Measurements from ENCODE around the gene MAP1B. TPM values are rescaled to one million over a fixed set of nuclear protein-coding genes. Genes with fewer than 3 reads are reported as not detected.
A peak's percentile ranks its signal among the peaks of the same experiment; 100 is the strongest.

The MAP1B gene
- total and polyA plus RNA-seq, 10 of the 15 experiments (the other 5 are each of a cell fraction or from before 2014, with no cell fraction given): 0.02 to 0.81 (median 0.06) TPM; not detected in 1

DNA sequence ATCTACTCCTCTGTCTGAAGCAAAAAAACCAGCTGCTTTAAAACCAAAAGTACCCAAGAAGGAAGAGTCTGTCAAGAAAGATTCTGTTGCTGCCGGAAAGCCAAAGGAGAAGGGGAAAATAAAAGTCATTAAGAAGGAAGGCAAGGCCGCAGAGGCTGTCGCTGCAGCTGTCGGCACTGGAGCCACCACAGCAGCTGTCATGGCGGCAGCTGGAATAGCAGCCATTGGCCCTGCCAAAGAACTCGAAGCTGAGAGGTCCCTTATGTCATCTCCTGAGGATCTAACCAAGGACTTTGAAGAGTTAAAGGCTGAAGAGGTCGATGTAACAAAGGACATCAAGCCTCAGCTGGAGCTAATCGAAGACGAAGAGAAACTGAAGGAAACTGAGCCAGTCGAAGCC, 88.3 kb downstream of the MAP1B start:
- ChIA-PET POLR2A (interaction anchor here (1.3 kb wide), 1 partner anchor 107 kb away, joined by 3 read pairs; no protein-coding TSS in a partner anchor), SMC1A (ENCODE audit: uncharacterized antibody, unreplicated experiment) (interaction anchor here (0.9 to 1.1 kb wide), 2 partner anchors 8 to 20 kb away, joined by 3 read pairs; no protein-coding TSS in a partner anchor), CTCF (no interaction called here), RAD21 (ENCODE audit: unreplicated experiment) (no interaction called here)
- H3K27me3 ChIP-seq (replicated peaks in 1 of 2; ENCODE audit: control insufficient read depth in 2 of 2, insufficient read depth in 2 of 2, low read length in 1 of 2): peaks cover 0 to 4% of the 10 kb centered on the region in 2 experiments; a peak in 1 of 4 replicates
- no peaks in the 10 kb centered on the region for H3K79me2 ChIP-seq (ENCODE audit: control insufficient read depth, insufficient read depth, low read length)
- BruUV-seq (replicated peaks): no TSS peak
- ATAC-seq: no peak
- no peak overlapping the region for H2AFZ ChIP-seq (ENCODE audit: control insufficient read depth, low read depth, low read length)
- no peak overlapping the region for H3K4me3 ChIP-seq
- no peaks in the 10 kb centered on the region; the same call in 1 of the 2 replicates for H4K20me1 ChIP-seq (ENCODE audit: control insufficient read depth, insufficient read depth)
- 64% methylated on average over 10 of the region's 10 CpGs for WGBS (ENCODE audit: insufficient coverage, insufficient replicate concordance, low lambda C conversion rate, missing lambda C conversion rate)
- H3K36me3 ChIP-seq (ENCODE audit: control insufficient read depth in 2 of 2, insufficient read depth in 2 of 2, low read length in 1 of 2): no peaks in the 10 kb centered on the region
- no peak for FAIRE-seq
- H3K9me3 ChIP-seq (replicated peaks; ENCODE audit: control insufficient read depth, insufficient read depth, low read length): peaks cover 15% of the 10 kb centered on the region; the same call in 2 of the 3 replicates
- intact Hi-C loops (cut with micrococcal nuclease; ENCODE audit: unreplicated experiment) (no loop called here), in situ Hi-C loops (cut with MboI) (no loop called here)
- peaks cover 16% of the 10 kb centered on the region for H3K4me1 ChIP-seq (ENCODE audit: control insufficient read depth, insufficient read depth, low read length)
- no peak overlapping the region for H3K27ac ChIP-seq (ENCODE audit: control insufficient read depth, insufficient read depth)
- H3K9ac ChIP-seq (ENCODE audit: control insufficient read depth, insufficient read depth, low read length): no peak overlapping the region
- peak overlapping the region; percentile 78 for H3K4me2 ChIP-seq (ENCODE audit: control insufficient read depth, insufficient read depth)
- DNase-seq (ENCODE audit: low read depth, low spot score): no peak
- TF ChIP-seq CEBPB (IDR thresholded peaks at IDR 0.05; ENCODE audit: borderline replicate concordance in 1 of 2, low read depth in 2 of 2, low read length in 2 of 2) (no peak), NFXL1 (IDR thresholded peaks at IDR 0.05; ENCODE audit: borderline replicate concordance) (no peak), JUNB (IDR thresholded peaks at IDR 0.05) (no peak), MYB (IDR thresholded peaks at IDR 0.05; ENCODE audit: borderline replicate concordance, low read depth, low read length) (no peak), CHD2 (IDR thresholded peaks at IDR 0.05; ENCODE audit: borderline replicate concordance, low read depth, low read length) (no peak), KDM1A (IDR thresholded peaks at IDR 0.05; ENCODE audit: borderline replicate concordance) (no peak), TCF7 (IDR thresholded peaks at IDR 0.05; ENCODE audit: borderline replicate concordance) (no peak), TCF12 (IDR thresholded peaks at IDR 0.05; ENCODE audit: low read depth, low read length) (no peak), SMARCA5 (IDR thresholded peaks at IDR 0.05) (no peak), POLR2AphosphoS2 (IDR thresholded peaks at IDR 0.05; ENCODE audit: low read depth, low read length) (no peak), BMI1 (IDR thresholded peaks at IDR 0.05; ENCODE audit: borderline replicate concordance) (no peak)
- TF ChIP-seq, protein P1, sequence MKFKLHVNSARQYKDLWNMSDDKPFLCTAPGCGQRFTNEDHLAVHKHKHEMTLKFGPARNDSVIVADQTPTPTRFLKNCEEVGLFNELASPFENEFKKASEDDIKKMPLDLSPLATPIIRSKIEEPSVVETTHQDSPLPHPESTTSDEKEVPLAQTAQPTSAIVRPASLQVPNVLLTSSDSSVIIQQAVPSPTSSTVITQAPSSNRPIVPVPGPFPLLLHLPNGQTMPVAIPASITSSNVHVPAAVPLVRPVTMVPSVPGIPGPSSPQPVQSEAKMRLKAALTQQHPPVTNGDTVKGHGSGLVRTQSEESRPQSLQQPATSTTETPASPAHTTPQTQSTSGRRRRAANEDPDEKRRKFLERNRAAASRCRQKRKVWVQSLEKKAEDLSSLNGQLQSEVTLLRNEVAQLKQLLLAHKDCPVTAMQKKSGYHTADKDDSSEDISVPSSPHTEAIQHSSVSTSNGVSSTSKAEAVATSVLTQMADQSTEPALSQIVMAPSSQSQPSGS (IDR thresholded peaks at IDR 0.05; ENCODE audit: low read length): no peak
- TF ChIP-seq, protein P2, sequence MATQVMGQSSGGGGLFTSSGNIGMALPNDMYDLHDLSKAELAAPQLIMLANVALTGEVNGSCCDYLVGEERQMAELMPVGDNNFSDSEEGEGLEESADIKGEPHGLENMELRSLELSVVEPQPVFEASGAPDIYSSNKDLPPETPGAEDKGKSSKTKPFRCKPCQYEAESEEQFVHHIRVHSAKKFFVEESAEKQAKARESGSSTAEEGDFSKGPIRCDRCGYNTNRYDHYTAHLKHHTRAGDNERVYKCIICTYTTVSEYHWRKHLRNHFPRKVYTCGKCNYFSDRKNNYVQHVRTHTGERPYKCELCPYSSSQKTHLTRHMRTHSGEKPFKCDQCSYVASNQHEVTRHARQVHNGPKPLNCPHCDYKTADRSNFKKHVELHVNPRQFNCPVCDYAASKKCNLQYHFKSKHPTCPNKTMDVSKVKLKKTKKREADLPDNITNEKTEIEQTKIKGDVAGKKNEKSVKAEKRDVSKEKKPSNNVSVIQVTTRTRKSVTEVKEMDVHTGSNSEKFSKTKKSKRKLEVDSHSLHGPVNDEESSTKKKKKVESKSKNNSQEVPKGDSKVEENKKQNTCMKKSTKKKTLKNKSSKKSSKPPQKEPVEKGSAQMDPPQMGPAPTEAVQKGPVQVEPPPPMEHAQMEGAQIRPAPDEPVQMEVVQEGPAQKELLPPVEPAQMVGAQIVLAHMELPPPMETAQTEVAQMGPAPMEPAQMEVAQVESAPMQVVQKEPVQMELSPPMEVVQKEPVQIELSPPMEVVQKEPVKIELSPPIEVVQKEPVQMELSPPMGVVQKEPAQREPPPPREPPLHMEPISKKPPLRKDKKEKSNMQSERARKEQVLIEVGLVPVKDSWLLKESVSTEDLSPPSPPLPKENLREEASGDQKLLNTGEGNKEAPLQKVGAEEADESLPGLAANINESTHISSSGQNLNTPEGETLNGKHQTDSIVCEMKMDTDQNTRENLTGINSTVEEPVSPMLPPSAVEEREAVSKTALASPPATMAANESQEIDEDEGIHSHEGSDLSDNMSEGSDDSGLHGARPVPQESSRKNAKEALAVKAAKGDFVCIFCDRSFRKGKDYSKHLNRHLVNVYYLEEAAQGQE (IDR thresholded peaks at IDR 0.05; ENCODE audit: low read depth, low read length): no peak
- TF ChIP-seq, protein P3, sequence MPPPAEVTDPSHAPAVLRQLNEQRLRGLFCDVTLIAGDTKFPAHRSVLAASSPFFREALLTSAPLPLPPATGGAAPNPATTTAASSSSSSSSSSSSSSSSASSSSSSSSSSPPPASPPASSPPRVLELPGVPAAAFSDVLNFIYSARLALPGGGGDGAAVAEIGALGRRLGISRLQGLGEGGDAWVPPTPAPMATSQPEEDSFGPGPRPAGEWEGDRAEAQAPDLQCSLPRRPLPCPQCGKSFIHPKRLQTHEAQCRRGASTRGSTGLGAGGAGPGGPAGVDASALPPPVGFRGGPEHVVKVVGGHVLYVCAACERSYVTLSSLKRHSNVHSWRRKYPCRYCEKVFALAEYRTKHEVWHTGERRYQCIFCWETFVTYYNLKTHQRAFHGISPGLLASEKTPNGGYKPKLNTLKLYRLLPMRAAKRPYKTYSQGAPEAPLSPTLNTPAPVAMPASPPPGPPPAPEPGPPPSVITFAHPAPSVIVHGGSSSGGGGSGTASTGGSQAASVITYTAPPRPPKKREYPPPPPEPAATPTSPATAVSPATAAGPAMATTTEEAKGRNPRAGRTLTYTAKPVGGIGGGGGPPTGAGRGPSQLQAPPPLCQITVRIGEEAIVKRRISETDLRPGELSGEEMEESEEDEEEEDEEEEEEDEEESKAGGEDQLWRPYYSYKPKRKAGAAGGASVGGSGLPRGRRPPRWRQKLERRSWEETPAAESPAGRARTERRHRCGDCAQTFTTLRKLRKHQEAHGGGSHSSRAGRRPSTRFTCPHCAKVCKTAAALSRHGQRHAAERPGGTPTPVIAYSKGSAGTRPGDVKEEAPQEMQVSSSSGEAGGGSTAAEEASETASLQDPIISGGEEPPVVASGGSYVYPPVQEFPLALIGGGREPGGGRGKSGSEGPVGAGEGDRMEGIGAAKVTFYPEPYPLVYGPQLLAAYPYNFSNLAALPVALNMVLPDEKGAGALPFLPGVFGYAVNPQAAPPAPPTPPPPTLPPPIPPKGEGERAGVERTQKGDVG (CRISPR knock-in tag; IDR thresholded peaks at IDR 0.05): no peak

All from GM12878 (cell line).